Measurements from ENCODE around the gene SLC12A1. TPM values are rescaled to one million over a fixed set of nuclear protein-coding genes. Genes with fewer than 3 reads are reported as not detected.

Gene SLC12A1
- polyA plus RNA-seq, 3 donors, result not detected

- H3K9me3 Mint-ChIP-seq, result peaks cover 0 to 2% (median 0%) of the 10 kb centered on the region in 7 donors
- no peak for TF ChIP-seq CTCF (IDR thresholded peaks at IDR 0.05)
- H3K4me1 ChIP-seq (ENCODE audit: control insufficient read depth in 1 of 2, insufficient read depth in 2 of 2, low read length in 2 of 2), result peaks cover 0 to 5% of the 10 kb centered on the region in 2 donors
- no peak overlapping the region for H3K9ac ChIP-seq (ENCODE audit: insufficient read depth, low read length, poor library complexity, severe bottlenecking)
- peaks cover 2 to 10% of the 10 kb centered on the region in 2 donors for H3K27me3 ChIP-seq (ENCODE audit: control insufficient read depth in 2 of 2, insufficient read depth in 2 of 2, low read length in 2 of 2)
- no peak overlapping the region for H2AFZ ChIP-seq (ENCODE audit: insufficient read depth, low read depth, low read length, poor library complexity, severe bottlenecking)
- peak overlapping the region in 1 of 2 donors; percentile 74 for H3K4me3 Mint-ChIP-seq
- no peaks in the 10 kb centered on the region for H3K79me2 ChIP-seq (ENCODE audit: insufficient read depth, low read length)
- no peaks in the 10 kb centered on the region for H3K9me3 ChIP-seq (replicated peaks in 1 of 2; ENCODE audit: control insufficient read depth in 1 of 2, insufficient read depth in 1 of 2, low read length in 2 of 2)
- H3K36me3 Mint-ChIP-seq, result no peaks in the 10 kb centered on the region
- no peak overlapping the region for H3K4me2 ChIP-seq (replicated peaks; ENCODE audit: extremely low read depth, low read length, poor library complexity, severe bottlenecking)
- H3K27me3 Mint-ChIP-seq (ENCODE audit: low read depth in 3 of 3), result peaks cover 11 to 14% (median 13%) of the 10 kb centered on the region in 3 donors
- no peak for DNase-seq
- no peak overlapping the region for H3K27ac Mint-ChIP-seq
- H3K36me3 ChIP-seq (replicated peaks in 1 of 2; ENCODE audit: control insufficient read depth in 1 of 2, insufficient read depth in 2 of 2, low read length in 2 of 2), result no peaks in the 10 kb centered on the region
- peaks cover 7% of the 10 kb centered on the region for H3K4me1 Mint-ChIP-seq
- H4K20me1 ChIP-seq (ENCODE audit: insufficient read depth, low read length), result no peaks in the 10 kb centered on the region
- H3K27ac ChIP-seq (ENCODE audit: low read depth in 1 of 2, low read length in 2 of 2), result no peak overlapping the region
- H3K4me3 ChIP-seq (replicated peaks in 1 of 3; ENCODE audit: low read depth in 2 of 3, low read length in 3 of 3), result no peak overlapping the region
- intact Hi-C loops (cut with micrococcal nuclease), result no loop called here
- 0% methylated on average over 5 of the region's 15 CpGs for WGBS (ENCODE audit: insufficient coverage)
These were observed 15.0 kb upstream of the SLC12A1 start for GRCh38 chr15:48190932-48191573.

GRCh38 chr15:48191574-48192225, 14.4 kb upstream of the SLC12A1 start, which contains the start of gene CTXN2:
TSS of gene CTXN2 (plus strand) at chr15:48191665. CDS start at chr15:48201301, 9,636 bp downstream.
- intact Hi-C loops (cut with micrococcal nuclease), result no loop called here
- WGBS (ENCODE audit: insufficient coverage), result 14% methylated on average over 26 of the region's 31 CpGs

More at GRCh38 chr15:48191574-48192225, 14.4 kb upstream of the SLC12A1 start, which contains the start of gene CTXN2:
- Histone ChIP-seq H3K79me2 (ENCODE audit: insufficient read depth, low read length) (no peaks in the 10 kb centered on the region), H3K9me3 (replicated peaks in 1 of 2; ENCODE audit: control insufficient read depth in 1 of 2, insufficient read depth in 1 of 2, low read length in 2 of 2) (no peaks in the 10 kb centered on the region), H3K4me1 (ENCODE audit: control insufficient read depth in 1 of 2, insufficient read depth in 2 of 2, low read length in 2 of 2) (peaks cover 0 to 5% of the 10 kb centered on the region in 2 donors), H3K27me3 (ENCODE audit: control insufficient read depth in 2 of 2, insufficient read depth in 2 of 2, low read length in 2 of 2) (peaks cover 2 to 10% of the 10 kb centered on the region in 2 donors), H3K36me3 (replicated peaks in 1 of 2; ENCODE audit: control insufficient read depth in 1 of 2, insufficient read depth in 2 of 2, low read length in 2 of 2) (no peaks in the 10 kb centered on the region), H3K4me2 (replicated peaks; ENCODE audit: extremely low read depth, low read length, poor library complexity, severe bottlenecking) (no peak within 1 kb of the TSS), H3K27ac (ENCODE audit: low read depth in 1 of 2, low read length in 2 of 2) (no peak within 1 kb of the TSS), H2AFZ (ENCODE audit: insufficient read depth, low read depth, low read length, poor library complexity, severe bottlenecking) (no peak within 1 kb of the TSS), H3K9ac (ENCODE audit: insufficient read depth, low read length, poor library complexity, severe bottlenecking) (no peak within 1 kb of the TSS), H4K20me1 (ENCODE audit: insufficient read depth, low read length) (no peaks in the 10 kb centered on the region), H3K4me3 (replicated peaks in 1 of 3; ENCODE audit: low read depth in 2 of 3, low read length in 3 of 3) (no peak within 1 kb of the TSS)
- TF ChIP-seq CTCF (IDR thresholded peaks at IDR 0.05), result no peak
- Mint-ChIP-seq H3K27ac (no peak within 1 kb of the TSS), H3K4me3 (peak within 1 kb of the TSS in 1 of 2 donors; percentile 74), H3K27me3 (ENCODE audit: low read depth in 3 of 3) (peaks cover 10 to 13% (median 13%) of the 10 kb centered on the region in 3 donors), H3K36me3 (no peaks in the 10 kb centered on the region), H3K4me1 (peaks cover 7% of the 10 kb centered on the region), H3K9me3 (peaks cover 0 to 2% (median 0%) of the 10 kb centered on the region in 7 donors)
- no peak for DNase-seq

Data from CD14-positive monocyte (primary cell).